Measurements from ENCODE around the gene NHEJ1.

GRCh38 chr2:219133976-219134375, 26.6 kb downstream of the NHEJ1 start:
- TF ChIP-seq CTCF (IDR thresholded peaks at IDR 0.05) (no peak), POLR2A (IDR thresholded peaks at IDR 0.05) (no peak)
